ENCODE results near the gene AFF3.

DNA sequence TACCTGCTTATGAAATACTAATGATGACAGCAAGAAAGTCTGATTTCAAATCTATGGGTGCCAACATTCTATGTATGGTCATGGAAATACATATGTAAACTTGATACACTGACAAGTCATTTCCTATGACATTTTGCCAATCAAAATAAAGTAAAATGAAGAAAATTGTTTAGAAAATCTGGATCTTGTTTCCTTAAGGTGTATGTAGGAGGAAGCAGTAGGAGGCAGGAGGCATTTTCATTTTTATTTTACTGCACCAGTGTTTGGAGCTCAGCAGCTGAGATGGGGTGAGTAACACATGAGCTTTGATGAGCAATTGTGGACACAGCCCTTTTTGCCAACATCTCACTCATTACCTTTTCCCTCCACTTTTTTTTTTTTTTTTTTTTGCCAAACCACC is 167.0 kb downstream of the AFF3 start:
- TF ChIP-seq, protein P1, sequence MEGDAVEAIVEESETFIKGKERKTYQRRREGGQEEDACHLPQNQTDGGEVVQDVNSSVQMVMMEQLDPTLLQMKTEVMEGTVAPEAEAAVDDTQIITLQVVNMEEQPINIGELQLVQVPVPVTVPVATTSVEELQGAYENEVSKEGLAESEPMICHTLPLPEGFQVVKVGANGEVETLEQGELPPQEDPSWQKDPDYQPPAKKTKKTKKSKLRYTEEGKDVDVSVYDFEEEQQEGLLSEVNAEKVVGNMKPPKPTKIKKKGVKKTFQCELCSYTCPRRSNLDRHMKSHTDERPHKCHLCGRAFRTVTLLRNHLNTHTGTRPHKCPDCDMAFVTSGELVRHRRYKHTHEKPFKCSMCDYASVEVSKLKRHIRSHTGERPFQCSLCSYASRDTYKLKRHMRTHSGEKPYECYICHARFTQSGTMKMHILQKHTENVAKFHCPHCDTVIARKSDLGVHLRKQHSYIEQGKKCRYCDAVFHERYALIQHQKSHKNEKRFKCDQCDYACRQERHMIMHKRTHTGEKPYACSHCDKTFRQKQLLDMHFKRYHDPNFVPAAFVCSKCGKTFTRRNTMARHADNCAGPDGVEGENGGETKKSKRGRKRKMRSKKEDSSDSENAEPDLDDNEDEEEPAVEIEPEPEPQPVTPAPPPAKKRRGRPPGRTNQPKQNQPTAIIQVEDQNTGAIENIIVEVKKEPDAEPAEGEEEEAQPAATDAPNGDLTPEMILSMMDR (IDR thresholded peaks at IDR 0.05; ENCODE audit: low read depth, low read length) = no peak
- no peak for TF ChIP-seq EZH2phosphoT487 (IDR thresholded peaks at IDR 0.05; ENCODE audit: low read depth)
